G401 (cell line): ENCODE measurements around the gene SMIM9. TPM values are rescaled to one million over a fixed set of nuclear protein-coding genes. Genes with fewer than 3 reads are reported as not detected.
"Not testable (repeated sequence)": the region's sequence is repeated elsewhere in the genome, so short reads cannot be mapped to it uniquely, and the experiment has no call there.

Experiments
- DNase-seq: peaks from one replicate; pipeline ENCODE4 v3.0.0-alpha.2; 2015; ENCODE audit warnings: low spot score
- in situ Hi-C: cut with HindIII; loops from 2 replicates; pipeline ENCODE4 v1.10.0; 2016; ENCODE audit warnings: low sequenced_read_pairs, mixed read lengths
- total RNA-seq: library from RNA; depleted of rRNA; stranded (reverse); fragments of >200 nt; shearing (Covaris generic); gene quantifications from 2 replicates; pipeline ENCODE4 v1.2.3, GENCODE V29; 2014; rRNA removed

SMIM9 gene
- total RNA-seq, result not detected in 2 replicates

- in situ Hi-C loops, result no loop called here
- DNase-seq, result no peak
Observed at GRCh38 chrX:154834562-154834961, at the start of gene SMIM9. TSS of gene SMIM9 (minus strand) at chrX:154834662. CDS start at chrX:154830856, 3,806 bp downstream.

- in situ Hi-C loops, DNase-seq: not testable (repeated sequence)
Observed at GRCh38 chrX:154884069-154884468, 49.6 kb upstream of the SMIM9 start.

GRCh38 chrX:154873329-154873728 lies 38.9 kb upstream of the SMIM9 start:
- in situ Hi-C loops, result no loop called here
- DNase-seq, result no peak

- DNase-seq, in situ Hi-C loops: not testable (repeated sequence)
Observed at GRCh38 chrX:154868522-154868921, 34.1 kb upstream of the SMIM9 start.

GRCh38 chrX:154855256-154855655 lies 20.8 kb upstream of the SMIM9 start:
- no peak for DNase-seq
- in situ Hi-C loops, result no loop called here

- no peak for DNase-seq
- in situ Hi-C loops, result no loop called here
Observed at GRCh38 chrX:154850957-154851611, 16.6 kb upstream of the SMIM9 start.

- in situ Hi-C loops, result no loop called here
- peak; percentile 13 for DNase-seq
Observed at GRCh38 chrX:154840856-154841255, 6.4 kb upstream of the SMIM9 start.

GRCh38 chrX:154836163-154836562 lies 1.7 kb upstream of the SMIM9 start:
- no peak for DNase-seq
- in situ Hi-C loops, result no loop called here

GRCh38 chrX:154833746-154834274 lies 652 bp downstream of the SMIM9 start:
- in situ Hi-C loops, result no loop called here
- DNase-seq, result no peak

GRCh38 chrX:154829926-154830442 lies 4.5 kb downstream of the SMIM9 start:
- DNase-seq, result no peak
- in situ Hi-C loops, result no loop called here

- no peak for DNase-seq
- in situ Hi-C loops, result no loop called here
Observed at GRCh38 chrX:154829134-154829533, 5.3 kb downstream of the SMIM9 start.

- DNase-seq, result no peak
- in situ Hi-C loops, result no loop called here
Observed at GRCh38 chrX:154828016-154828408, 6.5 kb downstream of the SMIM9 start.

- DNase-seq, result no peak
- in situ Hi-C loops, result no loop called here
Observed at GRCh38 chrX:154827194-154828015, 7.1 kb downstream of the SMIM9 start.

- in situ Hi-C loops, DNase-seq: not testable (repeated sequence)
Observed at GRCh38 chrX:154825586-154825985, 8.9 kb downstream of the SMIM9 start.

GRCh38 chrX:154824638-154825037 lies 9.8 kb downstream of the SMIM9 start:
- in situ Hi-C loops, result no loop called here
- no peak for DNase-seq

GRCh38 chrX:154822029-154822428 lies 12.4 kb downstream of the SMIM9 start:
- in situ Hi-C loops, result no loop called here
- no peak for DNase-seq

- in situ Hi-C loops, result no loop called here
- DNase-seq, result no peak
Observed at GRCh38 chrX:154821523-154821922, 12.9 kb downstream of the SMIM9 start.

GRCh38 chrX:154819771-154820341 lies 14.6 kb downstream of the SMIM9 start:
- in situ Hi-C loops, result no loop called here
- DNase-seq, result no peak

GRCh38 chrX:154818916-154819770 lies 15.3 kb downstream of the SMIM9 start:
- DNase-seq, result no peak
- in situ Hi-C loops, result no loop called here
